GM12864 (cell line): ENCODE results near the gene ENHO.

Experiments used
- DNase-seq: peaks from one replicate; pipeline ENCODE4 v3.0.0-alpha.2; 2011; ENCODE audit warnings: low read depth
- H3K4me3 ChIP-seq: 2 replicates; pipeline ENCODE4 v1.5.1; 2011; ENCODE audit warnings: mild to moderate bottlenecking, low read depth, low read length, control low read depth
- CTCF ChIP-seq: IDR thresholded peaks from 2 replicates; pipeline ENCODE4 v1.5.1; 2011; ENCODE audit warnings: low read depth, mild to moderate bottlenecking, moderate library complexity, low read length, control low read depth, inconsistent platforms; ENCODE audit errors: missing control alignments

The ENHO gene

GRCh38 chr9:34555936-34556525, 33.2 kb upstream of the ENHO start:
- DNase-seq = no peak
- no peak for TF ChIP-seq CTCF
- H3K4me3 ChIP-seq = no peak overlapping the region

GRCh38 chr9:34555500-34555899, 32.7 kb upstream of the ENHO start:
- H3K4me3 ChIP-seq = no peak overlapping the region
- no peak for DNase-seq
- no peak for TF ChIP-seq CTCF

- no peak for DNase-seq
- H3K4me3 ChIP-seq = no peak overlapping the region
- TF ChIP-seq CTCF = no peak
Observed at GRCh38 chr9:34555002-34555348, 32.2 kb upstream of the ENHO start.

DNA sequence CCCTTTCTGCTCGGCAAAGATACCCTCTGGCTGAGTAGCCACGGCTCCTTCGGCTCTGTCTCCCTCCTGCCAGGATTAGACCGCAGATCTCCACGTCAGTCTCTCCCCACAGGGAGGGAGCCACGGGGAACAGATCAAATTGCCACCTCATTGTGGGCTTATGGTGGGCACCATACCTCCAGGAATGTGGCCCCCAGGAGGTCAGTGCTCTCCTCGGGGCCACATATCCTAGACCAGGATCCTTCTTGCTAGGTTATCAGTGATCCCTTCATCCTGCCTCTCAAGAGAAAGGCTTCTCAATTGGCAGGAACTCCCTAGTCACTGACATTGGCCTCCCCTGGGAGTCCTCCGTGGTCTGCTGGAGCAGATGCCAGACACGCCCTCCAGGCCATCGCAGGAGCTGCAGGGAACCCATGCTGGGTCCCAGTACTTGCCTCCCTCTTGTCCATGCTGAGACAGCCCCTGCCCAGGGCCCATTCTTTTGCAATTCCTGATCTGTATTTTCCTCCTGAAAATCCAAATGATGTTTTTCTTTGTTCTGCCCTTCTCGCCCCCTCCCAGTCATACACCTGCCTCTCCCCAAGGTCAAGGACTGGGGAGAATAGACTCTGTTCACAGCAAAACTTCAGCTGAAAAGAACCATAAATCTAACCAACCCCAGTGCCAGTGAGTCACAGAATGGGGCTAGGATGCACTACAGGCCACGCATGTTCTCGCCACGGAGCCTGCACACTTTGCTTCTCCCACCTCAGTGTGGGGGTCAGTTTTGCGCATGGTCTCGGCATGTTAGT, 31.6 kb upstream of the ENHO start:
- no peak for TF ChIP-seq CTCF
- no peak for DNase-seq
- H3K4me3 ChIP-seq = no peak overlapping the region

DNA sequence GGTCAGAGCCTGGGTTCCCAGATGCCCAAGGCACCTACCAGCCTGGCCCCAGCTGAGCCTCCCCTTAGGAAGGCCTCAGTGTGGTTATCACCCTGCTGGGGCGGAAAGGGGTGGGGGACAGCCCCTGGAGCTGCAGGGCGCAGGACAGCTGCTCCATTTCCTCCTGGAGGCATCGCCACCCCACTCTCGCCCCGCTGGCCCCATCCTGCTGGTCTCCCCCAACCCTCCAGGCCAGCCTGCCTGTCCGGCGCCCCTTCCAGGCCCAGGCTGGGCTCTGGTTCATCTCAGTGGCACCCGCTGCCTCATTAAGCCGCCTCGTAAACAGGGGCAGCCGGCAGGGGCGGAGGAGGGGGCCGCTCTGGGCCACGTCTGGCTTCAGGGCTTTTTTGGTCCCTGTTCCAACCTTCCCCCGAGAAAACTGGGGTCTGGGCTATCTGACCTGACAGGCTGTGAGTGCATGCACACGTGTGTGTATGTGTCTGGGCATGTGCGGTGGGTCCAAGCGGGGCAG, 30.8 kb upstream of the ENHO start:
- TF ChIP-seq CTCF = no peak
- no peak overlapping the region for H3K4me3 ChIP-seq
- DNase-seq = no peak

DNA sequence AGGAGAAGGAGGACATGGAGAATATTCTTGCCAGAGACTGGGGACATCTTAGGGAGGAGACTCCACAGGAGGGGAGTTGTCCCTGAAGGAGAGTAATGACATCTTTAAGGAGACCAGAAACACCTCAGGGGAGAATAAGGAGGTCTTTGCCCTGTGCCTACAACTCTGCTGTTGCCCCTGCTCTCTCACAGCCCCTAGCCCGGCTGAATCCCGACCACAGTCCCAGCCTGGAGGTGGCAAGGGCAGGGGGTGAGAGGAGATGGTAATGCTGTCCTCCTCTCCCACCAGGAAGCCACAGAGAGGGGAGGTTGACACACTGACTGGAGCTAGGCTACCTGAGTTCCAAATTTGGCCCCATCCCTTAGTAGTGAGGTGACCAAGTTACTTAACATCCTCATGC, 30.2 kb upstream of the ENHO start:
- no peak for DNase-seq
- no peak for TF ChIP-seq CTCF
- H3K4me3 ChIP-seq = no peak overlapping the region

GRCh38 chr9:34552606-34552981, 29.8 kb upstream of the ENHO start:
- no peak for DNase-seq
- no peak for TF ChIP-seq CTCF
- no peak overlapping the region for H3K4me3 ChIP-seq
